Stimulated activated effector memory CD8-positive, alpha-beta T cell treated with anti-CD3 and anti-CD28 coated beads, Interleukin-12 subunit alpha, Interleukin-12 subunit beta, amount 100 ng/mL, for 72 hours (primary cell): Measurements from ENCODE around the gene F13A1.
A peak's percentile ranks its signal among the peaks of the same experiment; 100 is the strongest.
"Not testable (repeated sequence)": the region's sequence is repeated elsewhere in the genome, so short reads cannot be mapped to it uniquely, and the experiment has no call there.

Experiments used
- ATAC-seq: fragments of 150-1000 bp; cut with Tn5 transposase; 2 replicates; pipeline ENCODE4 v1.10.0; 2021
- DNase-seq, 2 donors: peaks; one replicate each; pipeline ENCODE4 v3.0.0; 2021 to 2022; ENCODE audit warnings: low spot score in 2 of 2
- H3K27ac Mint-ChIP-seq: one replicate; pipeline ENCODE4 v1.8.0; 2022; ENCODE audit warnings: mild to moderate bottlenecking, mixed read lengths
- H3K36me3 Mint-ChIP-seq: one replicate; pipeline ENCODE4 v1.8.0; 2022; ENCODE audit warnings: mild to moderate bottlenecking, mixed read lengths
- H3K4me1 Mint-ChIP-seq: one replicate; pipeline ENCODE4 v1.8.0; 2022; ENCODE audit warnings: mixed read lengths
- H3K4me3 Mint-ChIP-seq: one replicate; pipeline ENCODE4 v1.8.0; 2022; ENCODE audit warnings: mild to moderate bottlenecking, mixed read lengths
- H3K9me3 Mint-ChIP-seq: one replicate; pipeline ENCODE4 v1.8.0; 2022; ENCODE audit warnings: mixed read lengths

The F13A1 gene

GRCh38 chr6:6331946-6332601 is 11.6 kb upstream of the F13A1 start:
- no peaks in the 10 kb centered on the region for H3K36me3 Mint-ChIP-seq
- ATAC-seq (no peak), DNase-seq (no peak)
- no peaks in the 10 kb centered on the region for H3K9me3 Mint-ChIP-seq
- H3K4me1 Mint-ChIP-seq: no peaks in the 10 kb centered on the region
- no peak overlapping the region for H3K27ac Mint-ChIP-seq
- no peak overlapping the region for H3K4me3 Mint-ChIP-seq

DNA sequence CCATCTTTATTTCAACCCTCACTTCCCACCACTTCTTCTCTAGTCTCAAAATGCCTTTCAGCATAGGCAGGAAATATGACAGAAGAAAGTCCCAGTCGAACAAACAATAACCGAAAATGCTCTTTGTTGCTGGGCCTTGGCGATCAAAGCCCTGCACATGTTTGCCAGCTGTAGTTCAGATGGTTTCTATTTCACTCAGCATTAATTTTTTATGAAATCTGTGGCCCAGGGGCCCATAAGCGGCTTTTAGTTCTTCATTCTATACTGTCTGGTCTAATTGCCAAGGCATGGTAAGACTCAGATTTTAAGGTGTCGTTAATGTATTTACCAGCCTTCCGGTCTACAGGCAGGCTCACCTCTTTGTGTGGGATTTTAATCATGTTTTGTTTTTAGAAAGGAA is 10.9 kb upstream of the F13A1 start:
- ATAC-seq: no peak
- Mint-ChIP-seq H3K27ac (no peak overlapping the region), H3K36me3 (no peaks in the 10 kb centered on the region), H3K4me1 (no peaks in the 10 kb centered on the region), H3K4me3 (no peak overlapping the region), H3K9me3 (no peaks in the 10 kb centered on the region)
- DNase-seq: no peak

GRCh38 chr6:6330407-6330806 is 9.9 kb upstream of the F13A1 start:
- no peaks in the 10 kb centered on the region for H3K4me1 Mint-ChIP-seq
- DNase-seq (no peak), ATAC-seq (no peak)
- H3K4me3 Mint-ChIP-seq: no peak overlapping the region
- H3K27ac Mint-ChIP-seq: no peak overlapping the region
- no peaks in the 10 kb centered on the region for H3K9me3 Mint-ChIP-seq
- no peaks in the 10 kb centered on the region for H3K36me3 Mint-ChIP-seq

DNA sequence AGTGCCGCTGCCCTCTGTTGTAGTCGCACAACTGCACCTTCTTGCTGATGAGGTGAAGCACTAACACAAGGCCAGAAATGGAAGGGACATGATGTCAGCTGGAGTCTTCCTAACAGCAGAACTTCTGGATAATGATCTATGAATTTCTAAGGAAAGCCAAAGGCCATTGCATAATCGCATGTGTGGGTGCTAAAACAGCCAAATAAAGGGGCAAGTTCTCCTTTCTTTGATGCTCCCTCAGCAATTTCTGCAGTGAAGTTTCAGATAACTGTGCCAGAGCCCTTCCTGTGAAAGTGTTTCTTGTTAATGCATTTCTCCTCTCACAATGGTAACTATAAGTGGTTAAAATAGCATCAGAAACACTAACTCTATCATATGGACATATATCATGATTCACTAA is 8.0 kb upstream of the F13A1 start:
- Mint-ChIP-seq H3K4me3 (no peak overlapping the region), H3K36me3 (no peaks in the 10 kb centered on the region), H3K9me3 (no peaks in the 10 kb centered on the region), H3K27ac (no peak overlapping the region), H3K4me1 (no peaks in the 10 kb centered on the region)
- no peak for DNase-seq
- no peak for ATAC-seq

DNA sequence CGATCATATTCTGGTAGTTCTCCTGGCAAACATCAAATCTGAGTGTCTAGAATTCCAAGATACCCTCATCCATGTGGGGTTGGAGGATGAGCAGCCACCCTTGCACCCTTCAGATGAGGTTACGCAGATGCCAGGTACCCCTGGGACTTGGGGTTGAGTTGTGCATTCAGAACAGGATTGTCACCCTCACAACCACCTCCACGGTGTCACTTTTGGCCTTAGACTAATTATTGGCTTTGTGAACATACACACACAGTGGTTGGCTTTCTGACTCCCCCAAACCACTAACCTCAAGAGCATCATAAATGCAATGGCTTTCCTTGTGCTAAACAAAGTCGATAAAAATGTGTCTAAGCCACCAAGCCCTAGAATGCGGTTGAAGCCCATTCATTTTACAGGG is 2.9 kb upstream of the F13A1 start:
- Mint-ChIP-seq H3K36me3 (no peaks in the 10 kb centered on the region), H3K9me3 (no peaks in the 10 kb centered on the region), H3K4me3 (no peak overlapping the region), H3K4me1 (no peaks in the 10 kb centered on the region), H3K27ac (no peak overlapping the region)
- ATAC-seq (no peak), DNase-seq (no peak)

GRCh38 chr6:6320901-6321300 is 439 bp upstream of the F13A1 start:
- DNase-seq: no peak
- no peak for ATAC-seq
- Mint-ChIP-seq H3K27ac (no peak overlapping the region), H3K4me1 (no peaks in the 10 kb centered on the region), H3K4me3 (no peak overlapping the region), H3K9me3 (no peaks in the 10 kb centered on the region), H3K36me3 (no peaks in the 10 kb centered on the region)

- Mint-ChIP-seq H3K4me1 (no peaks in the 10 kb centered on the region), H3K36me3 (no peaks in the 10 kb centered on the region), H3K9me3 (no peaks in the 10 kb centered on the region), H3K4me3 (no peak overlapping the region), H3K27ac (no peak overlapping the region)
- ATAC-seq (no peak), DNase-seq (no peak)
Observed at GRCh38 chr6:6317825-6318733, 2.4 kb downstream of the F13A1 start.

GRCh38 chr6:6317386-6317785 is 3.1 kb downstream of the F13A1 start:
- ATAC-seq (no peak), DNase-seq (no peak)
- no peaks in the 10 kb centered on the region for H3K4me1 Mint-ChIP-seq
- H3K9me3 Mint-ChIP-seq: no peaks in the 10 kb centered on the region
- no peak overlapping the region for H3K27ac Mint-ChIP-seq
- H3K36me3 Mint-ChIP-seq: no peaks in the 10 kb centered on the region
- no peak overlapping the region for H3K4me3 Mint-ChIP-seq

DNA sequence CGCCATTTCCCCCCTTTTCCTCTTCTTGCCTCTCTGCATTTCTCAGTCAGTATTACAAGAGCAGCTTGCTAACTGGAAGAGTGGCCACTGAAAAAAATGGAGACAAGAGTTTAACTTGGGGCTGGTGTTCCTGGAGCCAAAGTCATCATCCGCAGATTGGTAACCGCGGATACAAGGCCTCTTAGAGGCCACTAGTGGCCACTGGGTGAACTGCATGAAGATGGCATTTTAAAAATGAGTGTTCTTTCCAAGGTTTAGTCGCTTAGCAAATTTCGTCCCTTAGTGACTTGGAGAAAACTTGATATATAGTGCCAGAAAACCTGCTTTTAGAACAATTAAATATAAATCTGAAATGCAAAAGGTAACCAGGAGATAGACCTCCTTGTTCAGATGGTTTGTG is 4.8 kb downstream of the F13A1 start:
- Mint-ChIP-seq H3K4me1 (no peaks in the 10 kb centered on the region), H3K4me3 (no peak overlapping the region), H3K36me3 (no peaks in the 10 kb centered on the region), H3K9me3 (no peaks in the 10 kb centered on the region), H3K27ac (no peak overlapping the region)
- peak; percentile 4 to 52 for DNase-seq
- no peak for ATAC-seq

- no peaks in the 10 kb centered on the region for H3K36me3 Mint-ChIP-seq
- DNase-seq (no peak), ATAC-seq (no peak)
- no peaks in the 10 kb centered on the region for H3K9me3 Mint-ChIP-seq
- no peaks in the 10 kb centered on the region for H3K4me1 Mint-ChIP-seq
- H3K27ac Mint-ChIP-seq: no peak overlapping the region
- H3K4me3 Mint-ChIP-seq: no peak overlapping the region
Observed at GRCh38 chr6:6314596-6314995, 5.9 kb downstream of the F13A1 start.

- H3K27ac Mint-ChIP-seq: no peak overlapping the region
- DNase-seq (no peak), ATAC-seq (no peak)
- H3K9me3 Mint-ChIP-seq: no peaks in the 10 kb centered on the region
- H3K4me3 Mint-ChIP-seq: no peak overlapping the region
- H3K4me1 Mint-ChIP-seq: no peaks in the 10 kb centered on the region
- no peaks in the 10 kb centered on the region for H3K36me3 Mint-ChIP-seq
Observed at GRCh38 chr6:6312901-6313441, 7.5 kb downstream of the F13A1 start.

GRCh38 chr6:6305575-6305974 is 14.9 kb downstream of the F13A1 start:
- no peak overlapping the region for H3K27ac Mint-ChIP-seq
- H3K4me1 Mint-ChIP-seq: no peaks in the 10 kb centered on the region
- no peaks in the 10 kb centered on the region for H3K9me3 Mint-ChIP-seq
- no peak for DNase-seq
- ATAC-seq: no peak
- no peaks in the 10 kb centered on the region for H3K36me3 Mint-ChIP-seq
- H3K4me3 Mint-ChIP-seq: no peak overlapping the region

DNA sequence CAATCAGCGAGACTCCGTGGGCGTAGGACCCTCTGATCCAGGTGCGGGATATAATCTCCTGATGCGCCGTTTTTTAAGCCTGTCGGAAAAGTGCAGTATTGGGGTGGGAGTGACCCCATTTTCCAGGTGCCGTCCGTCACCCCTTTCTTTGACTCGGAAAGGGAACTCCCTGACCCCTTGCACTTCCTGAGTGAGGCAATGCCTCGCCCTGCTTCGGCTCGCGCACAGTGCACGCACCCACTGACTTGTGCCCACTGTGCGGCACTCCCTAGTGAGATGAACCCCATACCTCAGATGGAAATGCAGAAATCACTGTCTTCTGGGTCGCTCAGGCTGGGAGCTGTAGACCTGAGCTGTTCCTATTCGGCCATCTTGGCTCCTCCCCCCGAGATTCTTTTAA is 20.1 kb downstream of the F13A1 start:
- H3K36me3 Mint-ChIP-seq, H3K9me3 Mint-ChIP-seq, DNase-seq, H3K4me3 Mint-ChIP-seq, H3K4me1 Mint-ChIP-seq, H3K27ac Mint-ChIP-seq, ATAC-seq: not testable (repeated sequence)

DNA sequence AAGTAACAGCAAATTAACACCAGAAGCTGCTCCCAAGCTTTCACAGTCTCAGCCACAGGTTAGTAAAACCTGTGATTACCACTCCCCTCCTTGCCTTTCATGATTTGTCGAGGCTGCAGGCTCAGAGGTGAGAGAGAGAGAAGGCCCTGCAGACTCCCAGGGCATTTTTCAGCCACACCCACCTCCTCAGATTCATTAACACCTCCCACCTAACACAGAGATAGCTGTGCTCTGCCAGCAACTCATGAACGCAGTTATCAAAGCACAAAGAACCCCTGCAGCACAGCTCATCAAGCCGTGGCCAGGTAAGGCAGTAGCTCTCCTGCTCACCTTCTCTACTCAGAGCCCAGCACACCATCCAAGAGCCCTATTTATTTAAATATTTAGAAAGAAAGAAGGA is 27.1 kb downstream of the F13A1 start:
- Mint-ChIP-seq H3K4me3 (no peak overlapping the region), H3K9me3 (no peaks in the 10 kb centered on the region), H3K27ac (no peak overlapping the region), H3K4me1 (no peaks in the 10 kb centered on the region), H3K36me3 (no peaks in the 10 kb centered on the region)
- ATAC-seq: no peak
- DNase-seq: no peak

GRCh38 chr6:6287415-6287814 is 33.0 kb downstream of the F13A1 start:
- H3K4me3 Mint-ChIP-seq: no peak overlapping the region
- no peaks in the 10 kb centered on the region for H3K9me3 Mint-ChIP-seq
- H3K36me3 Mint-ChIP-seq: no peaks in the 10 kb centered on the region
- H3K27ac Mint-ChIP-seq: no peak overlapping the region
- ATAC-seq: no peak
- DNase-seq: no peak
- no peaks in the 10 kb centered on the region for H3K4me1 Mint-ChIP-seq

DNA sequence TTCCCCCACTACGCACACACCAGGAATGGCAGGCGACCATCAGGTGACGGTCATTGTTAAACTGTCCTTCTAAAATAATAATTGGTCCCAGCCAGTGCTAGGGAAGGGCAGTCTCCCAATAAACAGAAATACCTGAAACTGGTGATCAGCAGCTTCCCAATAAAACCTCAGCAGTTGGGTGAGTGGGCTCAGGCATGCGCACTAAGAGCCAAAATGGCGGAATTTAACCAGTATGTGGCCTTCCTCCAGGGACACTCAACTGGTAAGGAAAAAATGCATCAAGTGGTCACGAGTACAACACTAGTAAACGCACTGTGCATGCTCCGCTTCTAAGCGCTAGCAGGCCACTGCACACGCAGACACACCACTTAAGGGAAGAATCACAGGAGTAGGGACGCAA is 34.8 kb downstream of the F13A1 start:
- no peaks in the 10 kb centered on the region for H3K4me1 Mint-ChIP-seq
- no peak for DNase-seq
- H3K27ac Mint-ChIP-seq: no peak overlapping the region
- H3K36me3 Mint-ChIP-seq: no peaks in the 10 kb centered on the region
- ATAC-seq: no peak
- no peak overlapping the region for H3K4me3 Mint-ChIP-seq
- H3K9me3 Mint-ChIP-seq: no peaks in the 10 kb centered on the region
